SK-N-SH (cell line): ENCODE results near the gene XIRP2. TPM values are rescaled to one million over a fixed set of nuclear protein-coding genes. Genes with fewer than 3 reads are reported as not detected.

Source experiments
- CTCF ChIA-PET: fragments of 300-600, 350-600 bp; formaldehyde crosslinking; extraction: SDS; loops from one replicate; lab custom pipeline; 2021; lab: Yijun Ruan, JAX
- POLR2A ChIA-PET: fragments of 350-600 bp; sonication (Branson Sonifier 250); formaldehyde crosslinking; extraction: SDS; loops from one replicate; lab custom pipeline; 2020; ENCODE audit warnings: antibody characterized with exemption, inconsistent platforms; lab: Yijun Ruan, JAX
- DNase-seq: peaks from one replicate; pipeline ENCODE4 v3.0.0; 2012
- H2AFZ ChIP-seq: fragments of 200-600 bp; sonication (generic); 2 replicates; pipeline ENCODE4 v1.8.1; 2016; ENCODE audit warnings: antibody characterized with exemption, mild to moderate bottlenecking, low read depth
- H3F3A ChIP-seq: fragments of 200-600 bp; sonication (generic); replicated peaks from 2 replicates; pipeline ENCODE3; 2016; ENCODE audit warnings: antibody characterized with exemption, mild to moderate bottlenecking; ENCODE audit not compliant: insufficient read depth
- H3K27ac ChIP-seq, 2 experiments: fragments of 200-500 bp in 1 of 2; fragments of 200-600 bp in 1 of 2; sonication (Bioruptor generic) in 1 of 2; sonication (generic), shearing (Covaris generic) in 1 of 2; 2 replicates each; pipeline versions ENCODE4 v1.5.1 to v1.6.1; 2014 to 2016; ENCODE audit warnings: low read depth in 2 of 2, inconsistent platforms in 1 of 2, low read length in 1 of 2, mild to moderate bottlenecking in 1 of 2, mixed read lengths in 1 of 2
- H3K27me3 ChIP-seq: fragments of 200-600 bp; sonication (generic), shearing (Covaris generic); 2 replicates; pipeline ENCODE4 v1.6.1; 2016; ENCODE audit warnings: mixed run types; ENCODE audit not compliant: insufficient read depth
- H3K36me3 ChIP-seq, 2 experiments: fragments of 200-500 bp in 1 of 2; fragments of 200-600 bp in 1 of 2; sonication (Bioruptor generic) in 1 of 2; sonication (generic) in 1 of 2; replicated peaks in 1 of 2; 2 replicates each; pipeline versions ENCODE3 to v1.5.1; 2014 to 2016; ENCODE audit warnings: low read length in 1 of 2, mild to moderate bottlenecking in 1 of 2; ENCODE audit not compliant: insufficient read depth in 2 of 2, control insufficient read depth in 1 of 2
- H3K4me1 ChIP-seq, 2 experiments: fragments of 200-500 bp in 1 of 2; fragments of 200-600 bp in 1 of 2; sonication (Bioruptor generic) in 1 of 2; sonication (generic), shearing (Covaris generic) in 1 of 2; 2 replicates each; pipeline versions ENCODE4 v1.5.1 to v1.6.1; 2014 to 2016; ENCODE audit warnings: low read depth in 1 of 2, low read length in 1 of 2, mixed run types in 1 of 2; ENCODE audit not compliant: insufficient read depth in 2 of 2, control insufficient read depth in 1 of 2
- H3K4me2 ChIP-seq: fragments of 200-600 bp; sonication (generic), shearing (Covaris generic); 2 replicates; pipeline ENCODE4 v1.6.1; 2017; ENCODE audit warnings: mixed run types
- H3K4me3 ChIP-seq, 2 experiments: fragments of 200-500 bp in 1 of 2; fragments of 200-600 bp in 1 of 2; sonication (Bioruptor generic) in 1 of 2; sonication (generic), shearing (Covaris generic) in 1 of 2; 2 replicates each; pipeline versions ENCODE4 v1.5.1 to v1.8.1; 2014 to 2016; ENCODE audit warnings: low read depth in 2 of 2, inconsistent platforms in 1 of 2, low read length in 1 of 2, mild to moderate bottlenecking in 1 of 2, mixed read lengths in 1 of 2, moderate library complexity in 1 of 2
- H3K79me2 ChIP-seq: fragments of 200-600 bp; sonication (generic); 2 replicates; pipeline ENCODE4 v1.8.1; 2017; ENCODE audit warnings: mild to moderate bottlenecking; ENCODE audit not compliant: insufficient read depth
- H3K9ac ChIP-seq: fragments of 200-600 bp; sonication (generic); 2 replicates; pipeline ENCODE4 v1.6.1; 2017; ENCODE audit warnings: mixed run types
- H3K9me2 ChIP-seq: fragments of 200-600 bp; sonication (generic); 2 replicates; pipeline ENCODE4 v1.6.1; 2017; ENCODE audit warnings: mixed run types
- H3K9me3 ChIP-seq: fragments of 200-600 bp; sonication (generic); 2 replicates; pipeline ENCODE4 v1.6.1; 2017; ENCODE audit warnings: mixed run types, mild to moderate bottlenecking, moderate library complexity
- H4K20me1 ChIP-seq: fragments of 200-600 bp; sonication (generic); 2 replicates; pipeline ENCODE4 v1.6.1; 2017; ENCODE audit warnings: mild to moderate bottlenecking, mixed run types; ENCODE audit not compliant: insufficient read depth
- FOSL2 ChIP-seq: IDR thresholded peaks from 2 replicates; pipeline ENCODE4 v1.4.0; 2012; ENCODE audit warnings: low read depth, mild to moderate bottlenecking, moderate library complexity, borderline replicate concordance
- FOXJ3 ChIP-seq: sonication (generic); formaldehyde crosslinking; IDR thresholded peaks from 2 replicates; pipeline ENCODE4 v1.5.1; 2020; ENCODE audit warnings: mild to moderate bottlenecking, missing genetic modification reagents
- FOXM1 ChIP-seq: IDR thresholded peaks from 2 replicates; pipeline ENCODE4 v1.4.0; 2012; ENCODE audit warnings: low read depth, mild to moderate bottlenecking
- JUND ChIP-seq: IDR thresholded peaks from 2 replicates; pipeline ENCODE4 v1.4.0; 2012
- MEF2A ChIP-seq: IDR thresholded peaks from 2 replicates; pipeline ENCODE4 v1.4.0; 2012; ENCODE audit warnings: low read depth, borderline replicate concordance
- NFIC ChIP-seq: IDR thresholded peaks from 2 replicates; pipeline ENCODE4 v1.4.0; 2012; ENCODE audit warnings: borderline replicate concordance
- RCOR1 ChIP-seq: fragments of 150-350 bp; IDR thresholded peaks from 2 replicates; pipeline ENCODE4 v1.6.1; 2017; ENCODE audit warnings: antibody characterized with exemption, low read length
- TAF1 ChIP-seq: IDR thresholded peaks from 2 replicates; pipeline ENCODE4 v1.6.1; 2012; ENCODE audit warnings: low read depth, mild to moderate bottlenecking, low read length, moderate library complexity, borderline replicate concordance
- TEAD4 ChIP-seq: IDR thresholded peaks from 2 replicates; pipeline ENCODE4 v1.4.0; 2012; ENCODE audit warnings: mild to moderate bottlenecking, borderline replicate concordance; ENCODE audit not compliant: insufficient read depth
- WGBS: methylation state at CpG from one replicate; pipeline ENCODE4 v1.1.6; 2017; ENCODE audit warnings: low lambda C conversion rate; 5-methylcytosine and 5-hydroxymethylcytosine counted together
- polyA plus RNA-seq, 3 experiments: library from polyadenylated mRNA; depleted of rRNA; stranded (reverse); fragments of >200 nt; gene quantifications; 2 replicates each; pipeline ENCODE4 v1.2.3, GENCODE V29; 2012
- TF ChIP-seq, protein P1 (sequence below): IDR thresholded peaks from 2 replicates; pipeline ENCODE4; 2012
- TF ChIP-seq, protein P2 (sequence below): IDR thresholded peaks from 2 replicates; pipeline ENCODE4 v1.4.0; 2012; ENCODE audit warnings: low read depth, borderline replicate concordance
- TF ChIP-seq, protein P3 (sequence below): IDR thresholded peaks from 2 replicates; pipeline ENCODE4 v1.4.0; 2012; ENCODE audit warnings: low read depth, borderline replicate concordance
- TF ChIP-seq, protein P4 (sequence below): fragments of 150-350 bp; IDR thresholded peaks from 2 replicates; pipeline ENCODE4 v1.6.1; 2017; ENCODE audit warnings: antibody characterized with exemption, low read length, low read depth, borderline replicate concordance

XIRP2 gene
- polyA plus RNA-seq, 1 of the 3 experiments (the other 2 are of a cell fraction) = 0.02 TPM

DNA sequence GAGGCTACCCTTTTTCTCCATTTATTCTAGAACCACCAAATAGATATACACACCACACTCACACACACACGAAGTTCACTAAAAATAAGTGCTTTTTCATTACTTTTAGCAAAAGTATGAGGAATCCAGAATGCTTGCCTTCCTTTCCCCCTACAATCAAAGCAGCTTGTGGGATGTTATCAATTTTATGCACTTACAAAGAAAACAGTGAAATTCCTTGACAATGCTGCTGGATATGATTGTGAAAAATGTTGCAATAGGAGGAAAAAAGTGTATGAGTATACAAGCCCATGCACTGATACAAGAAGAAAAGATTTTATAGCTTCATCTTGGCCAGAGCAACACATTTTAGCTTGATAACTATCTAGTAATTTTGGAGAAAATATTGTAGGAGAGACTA, 269.2 kb downstream of the XIRP2 start:
- no peaks in the 10 kb centered on the region for H3K4me1 ChIP-seq
- no peaks in the 10 kb centered on the region for H3F3A ChIP-seq
- H3K9me3 ChIP-seq = no peaks in the 10 kb centered on the region
- H3K4me2 ChIP-seq = no peak overlapping the region
- no peak for TF ChIP-seq RCOR1
- TF ChIP-seq, protein P1, sequence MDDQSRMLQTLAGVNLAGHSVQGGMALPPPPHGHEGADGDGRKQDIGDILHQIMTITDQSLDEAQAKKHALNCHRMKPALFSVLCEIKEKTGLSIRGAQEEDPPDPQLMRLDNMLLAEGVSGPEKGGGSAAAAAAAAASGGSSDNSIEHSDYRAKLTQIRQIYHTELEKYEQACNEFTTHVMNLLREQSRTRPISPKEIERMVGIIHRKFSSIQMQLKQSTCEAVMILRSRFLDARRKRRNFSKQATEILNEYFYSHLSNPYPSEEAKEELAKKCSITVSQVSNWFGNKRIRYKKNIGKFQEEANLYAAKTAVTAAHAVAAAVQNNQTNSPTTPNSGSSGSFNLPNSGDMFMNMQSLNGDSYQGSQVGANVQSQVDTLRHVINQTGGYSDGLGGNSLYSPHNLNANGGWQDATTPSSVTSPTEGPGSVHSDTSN = no peak
- TF ChIP-seq FOSL2 = no peak
- no peak for TF ChIP-seq TEAD4
- TF ChIP-seq, protein P2, sequence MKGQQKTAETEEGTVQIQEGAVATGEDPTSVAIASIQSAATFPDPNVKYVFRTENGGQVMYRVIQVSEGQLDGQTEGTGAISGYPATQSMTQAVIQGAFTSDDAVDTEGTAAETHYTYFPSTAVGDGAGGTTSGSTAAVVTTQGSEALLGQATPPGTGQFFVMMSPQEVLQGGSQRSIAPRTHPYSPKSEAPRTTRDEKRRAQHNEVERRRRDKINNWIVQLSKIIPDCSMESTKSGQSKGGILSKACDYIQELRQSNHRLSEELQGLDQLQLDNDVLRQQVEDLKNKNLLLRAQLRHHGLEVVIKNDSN = no peak
- no peak for TF ChIP-seq MEF2A
- TF ChIP-seq FOXM1 = no peak
- 12% methylated on average over 1 of the region's 1 CpG for WGBS
- no peaks in the 10 kb centered on the region for H3K9me2 ChIP-seq
- no peaks in the 10 kb centered on the region for H4K20me1 ChIP-seq
- no peak overlapping the region for H3K27ac ChIP-seq
- no peaks in the 10 kb centered on the region for H3K79me2 ChIP-seq
- DNase-seq = no peak
- H3K36me3 ChIP-seq = no peaks in the 10 kb centered on the region
- H3K9ac ChIP-seq = no peak overlapping the region
- no peaks in the 10 kb centered on the region for H3K27me3 ChIP-seq
- H3K4me3 ChIP-seq = no peak overlapping the region
- CTCF ChIA-PET = interaction anchor here (1.7 kb wide), 2 partner anchors 8 to 28 kb away, joined by 3 to 4 read pairs; no protein-coding TSS in a partner anchor
- H2AFZ ChIP-seq = no peak overlapping the region
- POLR2A ChIA-PET = no interaction called here

DNA sequence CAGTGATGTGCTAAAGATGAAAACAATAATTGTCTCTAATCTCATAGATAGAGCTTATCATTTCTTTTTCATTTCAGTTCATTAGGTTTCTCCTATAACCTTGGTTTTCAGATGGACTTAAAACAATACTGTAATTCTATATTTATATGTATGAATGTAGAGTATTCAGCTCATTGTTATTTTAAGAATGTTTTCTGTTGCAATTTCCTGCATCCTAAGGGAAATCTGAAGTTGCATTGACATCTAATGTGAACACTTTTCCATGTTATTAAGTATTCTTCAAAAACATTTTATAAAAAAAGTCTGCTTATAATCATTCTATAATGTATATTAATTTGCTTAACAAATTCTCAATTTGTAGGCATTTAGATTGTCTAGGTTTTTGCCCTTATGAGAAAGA, 288.9 kb downstream of the XIRP2 start:
- H3K9me2 ChIP-seq = no peaks in the 10 kb centered on the region
- H3K4me1 ChIP-seq = no peaks in the 10 kb centered on the region; a peak in 1 of 4 replicates
- H3K79me2 ChIP-seq = no peaks in the 10 kb centered on the region
- no peak for DNase-seq
- no peak overlapping the region for H3K27ac ChIP-seq
- H3K9ac ChIP-seq = no peak overlapping the region
- no peaks in the 10 kb centered on the region for H3K9me3 ChIP-seq
- H2AFZ ChIP-seq = no peak overlapping the region
- no peak overlapping the region for H3K4me2 ChIP-seq
- CTCF ChIA-PET = interaction anchor here (1.1 to 1.3 kb wide), 2 partner anchors 19 to 638 kb away, joined by 3 read pairs; no protein-coding TSS in a partner anchor
- H3F3A ChIP-seq = no peaks in the 10 kb centered on the region
- POLR2A ChIA-PET = no interaction called here
- H3K36me3 ChIP-seq = no peaks in the 10 kb centered on the region
- TF ChIP-seq FOXM1 = no peak
- TF ChIP-seq TAF1 = no peak
- no peak for TF ChIP-seq JUND
- TF ChIP-seq, protein P3, sequence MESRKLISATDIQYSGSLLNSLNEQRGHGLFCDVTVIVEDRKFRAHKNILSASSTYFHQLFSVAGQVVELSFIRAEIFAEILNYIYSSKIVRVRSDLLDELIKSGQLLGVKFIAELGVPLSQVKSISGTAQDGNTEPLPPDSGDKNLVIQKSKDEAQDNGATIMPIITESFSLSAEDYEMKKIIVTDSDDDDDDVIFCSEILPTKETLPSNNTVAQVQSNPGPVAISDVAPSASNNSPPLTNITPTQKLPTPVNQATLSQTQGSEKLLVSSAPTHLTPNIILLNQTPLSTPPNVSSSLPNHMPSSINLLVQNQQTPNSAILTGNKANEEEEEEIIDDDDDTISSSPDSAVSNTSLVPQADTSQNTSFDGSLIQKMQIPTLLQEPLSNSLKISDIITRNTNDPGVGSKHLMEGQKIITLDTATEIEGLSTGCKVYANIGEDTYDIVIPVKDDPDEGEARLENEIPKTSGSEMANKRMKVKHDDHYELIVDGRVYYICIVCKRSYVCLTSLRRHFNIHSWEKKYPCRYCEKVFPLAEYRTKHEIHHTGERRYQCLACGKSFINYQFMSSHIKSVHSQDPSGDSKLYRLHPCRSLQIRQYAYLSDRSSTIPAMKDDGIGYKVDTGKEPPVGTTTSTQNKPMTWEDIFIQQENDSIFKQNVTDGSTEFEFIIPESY = no peak
- TF ChIP-seq NFIC = no peak
- TF ChIP-seq FOXJ3 (CRISPR knock-in tag) = no peak
- TF ChIP-seq, protein P4, sequence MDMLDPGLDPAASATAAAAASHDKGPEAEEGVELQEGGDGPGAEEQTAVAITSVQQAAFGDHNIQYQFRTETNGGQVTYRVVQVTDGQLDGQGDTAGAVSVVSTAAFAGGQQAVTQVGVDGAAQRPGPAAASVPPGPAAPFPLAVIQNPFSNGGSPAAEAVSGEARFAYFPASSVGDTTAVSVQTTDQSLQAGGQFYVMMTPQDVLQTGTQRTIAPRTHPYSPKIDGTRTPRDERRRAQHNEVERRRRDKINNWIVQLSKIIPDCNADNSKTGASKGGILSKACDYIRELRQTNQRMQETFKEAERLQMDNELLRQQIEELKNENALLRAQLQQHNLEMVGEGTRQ = no peak
- no peaks in the 10 kb centered on the region for H3K27me3 ChIP-seq
- no peaks in the 10 kb centered on the region for H4K20me1 ChIP-seq
- no peak overlapping the region for H3K4me3 ChIP-seq
